Bronchial epithelial cell (primary cell): ENCODE measurements around the gene ITPKB. TPM values are rescaled to one million over a fixed set of nuclear protein-coding genes. Genes with fewer than 3 reads are reported as not detected.
"Not testable (repeated sequence)": the region's sequence is repeated elsewhere in the genome, so short reads cannot be mapped to it uniquely, and the experiment has no call there.

ENCODE experiments used
- DNase-seq: peaks from one replicate; pipeline ENCODE4 v3.0.0-alpha.2; 2010; ENCODE audit warnings: low read depth
- FAIRE-seq: peaks from 2 replicates; lab custom pipeline; 2011; peaks lifted over from hg19 to GRCh38; lab: Jason Lieb, UNC
- H3K27me3 ChIP-seq: 2 replicates; pipeline ENCODE4 v1.5.1; 2011; ENCODE audit warnings: low read length; ENCODE audit not compliant: control insufficient read depth, insufficient read depth
- H3K36me3 ChIP-seq: 2 replicates; pipeline ENCODE4 v1.5.1; 2011; ENCODE audit warnings: low read length; ENCODE audit not compliant: control insufficient read depth, insufficient read depth
- H3K4me3 ChIP-seq: 2 replicates; pipeline ENCODE4 v1.5.1; 2011; ENCODE audit warnings: mild to moderate bottlenecking, low read depth, low read length, control low read depth
- total RNA-seq: library from RNA; depleted of rRNA; stranded (reverse); fragments of >200 nt; gene quantifications from 2 replicates; pipeline ENCODE4 v1.2.1, GENCODE V29; 2014
- TF ChIP-seq, protein P1 (sequence below): IDR thresholded peaks from 2 replicates; pipeline ENCODE4 v1.5.1; 2011; ENCODE audit warnings: mild to moderate bottlenecking, moderate library complexity, low read length, control low read depth, inconsistent platforms; ENCODE audit not compliant: insufficient read depth, severe bottlenecking

ITPKB gene
- total RNA-seq, 1 donor from 2014 or later, result 1.3 TPM

GRCh38 chr1:226601456-226601855 is 137.6 kb downstream of the ITPKB start:
- TF ChIP-seq, protein P1, sequence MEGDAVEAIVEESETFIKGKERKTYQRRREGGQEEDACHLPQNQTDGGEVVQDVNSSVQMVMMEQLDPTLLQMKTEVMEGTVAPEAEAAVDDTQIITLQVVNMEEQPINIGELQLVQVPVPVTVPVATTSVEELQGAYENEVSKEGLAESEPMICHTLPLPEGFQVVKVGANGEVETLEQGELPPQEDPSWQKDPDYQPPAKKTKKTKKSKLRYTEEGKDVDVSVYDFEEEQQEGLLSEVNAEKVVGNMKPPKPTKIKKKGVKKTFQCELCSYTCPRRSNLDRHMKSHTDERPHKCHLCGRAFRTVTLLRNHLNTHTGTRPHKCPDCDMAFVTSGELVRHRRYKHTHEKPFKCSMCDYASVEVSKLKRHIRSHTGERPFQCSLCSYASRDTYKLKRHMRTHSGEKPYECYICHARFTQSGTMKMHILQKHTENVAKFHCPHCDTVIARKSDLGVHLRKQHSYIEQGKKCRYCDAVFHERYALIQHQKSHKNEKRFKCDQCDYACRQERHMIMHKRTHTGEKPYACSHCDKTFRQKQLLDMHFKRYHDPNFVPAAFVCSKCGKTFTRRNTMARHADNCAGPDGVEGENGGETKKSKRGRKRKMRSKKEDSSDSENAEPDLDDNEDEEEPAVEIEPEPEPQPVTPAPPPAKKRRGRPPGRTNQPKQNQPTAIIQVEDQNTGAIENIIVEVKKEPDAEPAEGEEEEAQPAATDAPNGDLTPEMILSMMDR, result no peak

DNA sequence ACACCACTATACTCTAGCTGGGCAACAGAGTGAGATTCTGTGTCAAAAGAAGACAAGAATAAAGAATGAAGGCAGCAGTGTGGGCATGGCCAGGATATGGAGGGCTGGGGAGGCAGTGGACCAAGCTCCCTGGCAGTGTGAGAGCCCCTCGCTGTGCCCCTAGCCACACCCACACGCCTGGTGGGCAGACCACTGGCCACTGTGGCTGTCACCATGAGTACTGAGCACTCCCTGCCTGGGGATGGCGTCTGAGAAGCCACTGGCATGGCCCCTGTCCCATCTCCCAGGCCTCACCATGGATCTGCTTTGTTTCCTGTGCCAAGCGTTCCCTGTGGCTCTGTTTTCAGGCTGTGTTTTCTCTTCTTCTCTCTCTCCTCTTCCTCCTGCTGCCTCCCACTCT is 138.8 kb downstream of the ITPKB start:
- no peak overlapping the region for H3K4me3 ChIP-seq
- H3K36me3 ChIP-seq, result no peaks in the 10 kb centered on the region
- FAIRE-seq, result no peak
- no peak for DNase-seq
- TF ChIP-seq, protein P1, result no peak
- peaks cover 1% of the 10 kb centered on the region for H3K27me3 ChIP-seq

More at GRCh38 chr1:226601456-226601855, 137.6 kb downstream of the ITPKB start:
- DNase-seq, result no peak
- no peak for FAIRE-seq
- H3K36me3 ChIP-seq, result no peaks in the 10 kb centered on the region
- peaks cover 1% of the 10 kb centered on the region for H3K27me3 ChIP-seq
- H3K4me3 ChIP-seq, result no peak overlapping the region

GRCh38 chr1:226599636-226600238 is 139.3 kb downstream of the ITPKB start:
- no peak for FAIRE-seq
- no peaks in the 10 kb centered on the region for H3K36me3 ChIP-seq
- TF ChIP-seq, protein P1, result no peak

GRCh38 chr1:226598955-226599354 is 140.1 kb downstream of the ITPKB start:
- not testable (repeated sequence) for H3K36me3 ChIP-seq, DNase-seq, H3K27me3 ChIP-seq, FAIRE-seq, H3K4me3 ChIP-seq

More at GRCh38 chr1:226599636-226600238, 139.3 kb downstream of the ITPKB start:
- peaks cover 1% of the 10 kb centered on the region for H3K27me3 ChIP-seq
- H3K4me3 ChIP-seq, result no peak overlapping the region
- no peak for DNase-seq

DNA sequence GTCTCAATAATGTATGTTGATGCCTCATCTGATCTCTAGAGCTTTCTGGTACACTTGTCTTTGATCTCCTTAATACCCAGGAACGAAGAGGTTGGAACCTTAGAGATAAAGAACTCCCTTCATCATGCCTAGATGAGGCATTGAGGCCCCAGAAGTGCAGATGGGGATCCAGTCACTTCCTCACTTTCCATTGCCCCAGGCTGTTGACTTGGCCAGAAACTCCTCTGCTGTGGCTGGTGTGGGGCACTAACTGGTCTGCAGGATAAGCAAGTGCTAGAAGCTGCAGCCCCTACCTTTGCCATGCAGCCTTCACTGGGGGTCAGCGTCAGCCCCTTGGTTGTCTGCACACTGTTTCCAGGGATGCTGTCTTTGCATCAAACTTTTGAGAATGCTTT is 140.6 kb downstream of the ITPKB start:
- H3K4me3 ChIP-seq, result no peak overlapping the region
- TF ChIP-seq, protein P1, result no peak
- H3K27me3 ChIP-seq, result peaks cover 1% of the 10 kb centered on the region
- peak; percentile 8 for DNase-seq
- FAIRE-seq, result no peak
- no peaks in the 10 kb centered on the region for H3K36me3 ChIP-seq

DNA sequence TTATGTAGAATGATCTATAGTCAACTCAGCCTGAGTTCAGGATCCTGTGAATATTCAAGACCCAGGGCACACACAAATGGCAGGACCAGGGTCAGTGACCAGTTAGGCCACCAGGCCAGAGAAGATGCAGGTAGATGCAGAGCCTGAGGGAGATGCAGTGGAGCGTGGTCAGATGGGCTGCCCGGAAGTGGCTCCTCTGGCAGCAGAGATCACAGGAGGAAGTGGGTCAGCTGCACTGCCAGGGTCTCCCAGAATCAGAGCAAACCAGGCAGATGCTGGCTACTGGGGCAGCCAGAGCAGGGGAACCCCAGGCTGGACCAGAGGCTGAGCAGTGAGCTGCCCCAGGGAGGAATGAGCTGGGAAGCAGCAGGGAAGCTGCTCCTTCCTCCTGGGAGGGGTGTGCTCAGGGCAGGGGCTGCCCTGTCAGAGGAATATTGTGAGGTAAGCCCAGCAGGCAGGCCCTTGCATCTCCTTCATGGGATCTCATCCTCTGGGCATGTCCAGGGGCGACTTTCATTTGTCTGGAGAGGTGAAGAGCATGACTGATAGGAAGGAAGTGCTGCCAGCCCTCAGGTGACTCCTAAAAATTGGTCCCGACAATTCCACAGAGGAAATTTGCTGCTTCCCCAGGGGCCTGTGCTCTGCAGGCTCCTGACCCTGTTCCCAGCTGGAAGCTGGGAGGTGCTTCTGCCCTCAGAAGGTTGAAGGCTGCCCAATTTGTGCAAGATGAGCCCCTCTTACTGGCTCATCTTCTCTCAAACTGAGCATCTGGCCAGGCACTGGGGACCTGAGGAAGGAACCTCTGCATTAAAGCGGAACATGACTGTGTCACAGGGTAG is 141.2 kb downstream of the ITPKB start:
- no peak for DNase-seq
- H3K4me3 ChIP-seq, result no peak overlapping the region
- TF ChIP-seq, protein P1, result no peak
- no peaks in the 10 kb centered on the region for H3K36me3 ChIP-seq
- peaks cover 1% of the 10 kb centered on the region for H3K27me3 ChIP-seq
- no peak for FAIRE-seq
